Smooth muscle cell (in vitro differentiated cells): ENCODE results near the gene TGOLN2. TPM values are rescaled to one million over a fixed set of nuclear protein-coding genes. Genes with fewer than 3 reads are reported as not detected.

Experiments used
- DNase-seq: peaks from one replicate; lab custom pipeline; 2025; ENCODE audit not compliant: unreplicated experiment; lab: John Stamatoyannopoulos, UW
- H2AFZ ChIP-seq: fragments of 200-600 bp; sonication (generic); 2 replicates; pipeline ENCODE4 v1.6.0; 2016; ENCODE audit warnings: antibody characterized with exemption, low read depth, mild to moderate bottlenecking
- H3F3A ChIP-seq: fragments of 200-600 bp; sonication (generic); 2 replicates; pipeline ENCODE4 v1.6.0; 2017; ENCODE audit warnings: antibody characterized with exemption, low read depth
- H3K27ac ChIP-seq: fragments of 200-600 bp; sonication (generic); 2 replicates; pipeline ENCODE4 v1.5.1; 2016; ENCODE audit warnings: low read depth, mild to moderate bottlenecking
- H3K27me3 ChIP-seq: fragments of 200-600 bp; sonication (generic); 2 replicates; pipeline ENCODE4 v1.6.1; 2016; ENCODE audit warnings: low read depth, mild to moderate bottlenecking
- H3K36me3 ChIP-seq: fragments of 200-600 bp; sonication (generic); 2 replicates; pipeline ENCODE4 v1.5.1; 2016; ENCODE audit warnings: low read depth
- H3K4me1 ChIP-seq: fragments of 200-600 bp; sonication (generic); 2 replicates; pipeline ENCODE4 v1.5.1; 2016; ENCODE audit warnings: low read depth
- H3K4me2 ChIP-seq: fragments of 200-600 bp; sonication (generic); 2 replicates; pipeline ENCODE4 v1.6.0; 2016; ENCODE audit warnings: mild to moderate bottlenecking
- H3K4me3 ChIP-seq: fragments of 200-600 bp; sonication (generic); 2 replicates; pipeline ENCODE4 v1.5.1; 2016; ENCODE audit warnings: mild to moderate bottlenecking
- H3K79me2 ChIP-seq: fragments of 200-600 bp; sonication (generic); 2 replicates; pipeline ENCODE4 v1.6.0; 2016; ENCODE audit warnings: low read depth, mild to moderate bottlenecking
- H3K9ac ChIP-seq: fragments of 200-600 bp; sonication (generic); 2 replicates; pipeline ENCODE4 v1.6.0; 2016; ENCODE audit warnings: low read depth
- H3K9me3 ChIP-seq: fragments of 200-600 bp; sonication (generic); replicated peaks from 2 replicates; pipeline ENCODE4 v1.5.1; 2016; ENCODE audit warnings: low read depth
- H4K20me1 ChIP-seq: fragments of 200-600 bp; sonication (generic); 2 replicates; pipeline ENCODE4 v1.6.0; 2016; ENCODE audit warnings: low read depth
- CTCF ChIP-seq: fragments of 200-600 bp; sonication (generic); IDR thresholded peaks from 2 replicates; pipeline ENCODE4 v1.5.1; 2017; ENCODE audit warnings: borderline replicate concordance, mild to moderate bottlenecking, antibody characterized with exemption; ENCODE audit not compliant: insufficient read depth, poor library complexity, severe bottlenecking
- WGBS: methylation state at CpG from one replicate; pipeline ENCODE4 v1.1.7; 2016; ENCODE audit warnings: low lambda C conversion rate; 5-methylcytosine and 5-hydroxymethylcytosine counted together
- polyA plus RNA-seq: library from polyadenylated mRNA; unstranded; fragments of >200 nt; fragmentation: Nextera tagmentation; extraction: Ambion mirVana; gene quantifications from 2 replicates; pipeline ENCODE4 v1.2.1, GENCODE V29; 2016
- total RNA-seq: library from RNA; depleted of rRNA; stranded (reverse); fragments of >200 nt; gene quantifications from 2 replicates; pipeline ENCODE4 v1.2.3, GENCODE V29; 2014

Gene TGOLN2
- total and polyA plus RNA-seq, 2 experiments from 2014 or later: 34.4 to 52.0 TPM

DNA sequence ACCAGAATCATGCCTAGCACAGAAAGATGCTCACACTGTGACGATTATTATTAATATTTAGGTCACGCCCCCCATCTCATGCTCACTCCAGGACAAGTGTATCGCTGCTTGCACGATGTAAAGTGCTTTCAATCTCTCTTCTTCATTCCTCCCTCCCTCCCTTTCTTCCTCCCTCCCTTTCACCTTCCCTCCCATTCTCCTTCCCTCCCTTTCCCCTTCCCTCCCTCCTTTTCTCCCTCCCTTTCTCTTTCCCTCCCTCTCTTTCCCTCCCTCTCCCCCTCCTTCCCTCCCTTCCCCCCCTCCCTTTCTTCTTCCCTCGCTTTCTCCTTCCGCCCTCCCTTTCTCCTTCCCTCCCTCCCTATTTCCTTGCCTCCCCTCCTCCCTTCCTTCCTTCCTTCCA, 19.6 kb downstream of the TGOLN2 start:
- 67% methylated on average over 6 of the region's 6 CpGs for WGBS
- H4K20me1 ChIP-seq: no peaks in the 10 kb centered on the region

DNA sequence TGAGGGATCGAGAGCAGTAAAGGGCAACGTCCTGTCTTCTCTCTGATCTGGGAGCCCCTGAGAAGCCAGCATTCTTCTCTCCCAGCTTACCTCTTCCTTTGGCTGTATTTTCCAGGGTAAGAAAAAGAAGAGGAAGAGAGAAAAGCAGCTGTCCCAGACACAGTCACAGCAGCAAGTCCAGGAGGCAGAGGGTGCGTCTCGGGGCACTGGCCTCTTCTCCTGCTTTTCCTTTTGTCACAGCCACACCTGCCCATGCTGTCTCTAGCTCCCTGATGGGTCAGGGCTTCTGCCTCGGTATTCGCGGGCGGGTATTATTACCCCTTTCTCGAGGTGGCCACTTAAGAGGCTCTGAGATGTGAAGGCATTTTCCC, 20.3 kb downstream of the TGOLN2 start:
- Histone ChIP-seq H4K20me1 (no peaks in the 10 kb centered on the region), H3K4me1 (no peaks in the 10 kb centered on the region), H3F3A (no peaks in the 10 kb centered on the region), H3K4me3 (no peak overlapping the region), H3K79me2 (no peaks in the 10 kb centered on the region), H3K27ac (no peak overlapping the region), H3K4me2 (no peak overlapping the region), H3K36me3 (no peaks in the 10 kb centered on the region), H3K9me3 (no peaks in the 10 kb centered on the region), H3K9ac (no peak overlapping the region), H2AFZ (no peak overlapping the region), H3K27me3 (no peaks in the 10 kb centered on the region)
- WGBS: 93% methylated on average over 9 of the region's 9 CpGs
- TF ChIP-seq CTCF: no peak
- DNase-seq: no peak

More for the DNA sequence above, 19.6 kb downstream of the TGOLN2 start:
- H3K9me3 ChIP-seq: no peaks in the 10 kb centered on the region
- TF ChIP-seq CTCF: no peak
- no peaks in the 10 kb centered on the region for H3K4me1 ChIP-seq
- H3K27ac ChIP-seq: no peak overlapping the region
- H2AFZ ChIP-seq: no peak overlapping the region
- no peak for DNase-seq
- no peak overlapping the region for H3K4me2 ChIP-seq
- no peaks in the 10 kb centered on the region for H3K27me3 ChIP-seq
- no peaks in the 10 kb centered on the region for H3F3A ChIP-seq
- H3K79me2 ChIP-seq: no peaks in the 10 kb centered on the region
- no peaks in the 10 kb centered on the region for H3K36me3 ChIP-seq
- H3K9ac ChIP-seq: no peak overlapping the region
- H3K4me3 ChIP-seq: no peak overlapping the region

- Histone ChIP-seq H3K9ac (no peak overlapping the region), H3K27me3 (no peaks in the 10 kb centered on the region), H3K27ac (no peak overlapping the region), H3F3A (no peaks in the 10 kb centered on the region), H3K4me1 (no peaks in the 10 kb centered on the region), H3K36me3 (no peaks in the 10 kb centered on the region), H2AFZ (no peak overlapping the region), H3K4me3 (no peak overlapping the region), H3K79me2 (peaks cover 3% of the 10 kb centered on the region), H3K9me3 (no peaks in the 10 kb centered on the region), H4K20me1 (peaks cover 13% of the 10 kb centered on the region), H3K4me2 (no peak overlapping the region)
- WGBS: 95% methylated on average over 26 of the region's 28 CpGs
- TF ChIP-seq CTCF: no peak
- DNase-seq: no peak
These were observed 23.8 kb downstream of the TGOLN2 start for GRCh38 chr2:85303780-85304531.

GRCh38 chr2:85302121-85302520, 25.7 kb downstream of the TGOLN2 start:
- Histone ChIP-seq H3K9ac (no peak overlapping the region), H2AFZ (no peak overlapping the region), H3K9me3 (no peaks in the 10 kb centered on the region), H3K4me1 (no peaks in the 10 kb centered on the region), H4K20me1 (peaks cover 18% of the 10 kb centered on the region), H3K27me3 (no peaks in the 10 kb centered on the region), H3K36me3 (no peaks in the 10 kb centered on the region), H3F3A (no peaks in the 10 kb centered on the region), H3K4me3 (no peak overlapping the region), H3K79me2 (peaks cover 3% of the 10 kb centered on the region), H3K27ac (no peak overlapping the region), H3K4me2 (no peak overlapping the region)
- WGBS: 90% methylated on average over 6 of the region's 6 CpGs
- no peak for DNase-seq
- no peak for TF ChIP-seq CTCF
